SK-MEL-5 (cell line): ENCODE measurements around the gene SH3TC2. TPM values are rescaled to one million over a fixed set of nuclear protein-coding genes. Genes with fewer than 3 reads are reported as not detected.

Source experiments
- DNase-seq: peaks from one replicate; pipeline ENCODE4 v3.0.0-alpha.2; 2016; ENCODE audit warnings: low read depth, low spot score
- in situ Hi-C: cut with HindIII; loops from 2 replicates; pipeline ENCODE4 v1.10.0; 2016; ENCODE audit warnings: low sequenced_read_pairs, high pct_unique_total_duplicates, low pct_unique_long_range_greater_than_20kb
- total RNA-seq: library from RNA; depleted of rRNA; stranded (reverse); fragments of >200 nt; shearing (Covaris generic); gene quantifications from 2 replicates; pipeline ENCODE4 v1.2.3, GENCODE V29; 2014

SH3TC2 gene
- total RNA-seq, 1 experiment from 2014 or later: 21.8 TPM

DNA sequence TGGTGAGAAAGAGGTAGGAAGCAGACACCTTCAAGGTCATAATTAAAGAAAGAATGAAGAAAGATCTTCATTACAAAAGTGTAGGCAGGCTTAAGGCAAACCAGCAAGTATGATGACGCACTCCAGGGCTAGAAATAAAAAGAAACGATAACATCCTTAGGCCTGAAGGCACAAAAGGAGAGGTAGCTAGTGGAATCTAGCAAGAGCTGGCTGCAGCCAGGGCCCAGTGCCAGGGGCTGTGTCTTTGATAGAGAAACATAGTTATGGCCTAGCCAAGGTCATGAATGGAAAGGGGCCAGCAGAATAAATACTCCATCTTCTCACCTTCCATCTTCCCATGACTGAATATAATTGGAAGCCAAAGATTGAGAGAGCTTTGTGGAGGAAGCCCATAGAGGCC is 6.8 kb upstream of the SH3TC2 start:
- in situ Hi-C loops: no loop called here
- DNase-seq: no peak

DNA sequence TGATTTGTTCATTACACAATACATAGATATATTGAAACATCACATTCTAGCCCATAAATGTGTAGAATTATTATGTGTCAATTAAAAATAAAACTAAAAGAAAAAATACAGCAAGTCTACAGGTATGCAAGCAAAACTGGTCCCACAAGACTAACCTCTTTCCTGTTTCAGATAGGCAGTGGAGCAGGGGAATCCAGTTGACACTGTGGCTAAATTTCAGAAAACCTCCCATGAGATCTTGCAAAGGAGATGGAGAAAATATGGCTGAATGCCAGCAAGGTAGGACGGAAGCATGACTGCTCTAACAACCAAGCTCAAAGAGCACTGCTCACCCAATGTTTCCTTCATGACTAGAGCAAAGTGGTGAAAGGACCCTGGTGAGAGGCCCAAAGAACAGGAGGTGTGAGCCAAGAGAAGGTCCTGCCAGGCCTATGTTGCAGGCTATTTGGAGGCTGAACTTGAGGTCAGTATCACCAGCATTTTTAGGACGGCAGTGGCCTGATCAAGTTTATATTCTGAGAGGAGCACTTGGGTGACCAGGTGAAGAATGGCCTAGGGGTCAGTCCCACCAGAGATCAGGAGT is 1.1 kb upstream of the SH3TC2 start:
- in situ Hi-C loops: no loop called here
- no peak for DNase-seq

DNA sequence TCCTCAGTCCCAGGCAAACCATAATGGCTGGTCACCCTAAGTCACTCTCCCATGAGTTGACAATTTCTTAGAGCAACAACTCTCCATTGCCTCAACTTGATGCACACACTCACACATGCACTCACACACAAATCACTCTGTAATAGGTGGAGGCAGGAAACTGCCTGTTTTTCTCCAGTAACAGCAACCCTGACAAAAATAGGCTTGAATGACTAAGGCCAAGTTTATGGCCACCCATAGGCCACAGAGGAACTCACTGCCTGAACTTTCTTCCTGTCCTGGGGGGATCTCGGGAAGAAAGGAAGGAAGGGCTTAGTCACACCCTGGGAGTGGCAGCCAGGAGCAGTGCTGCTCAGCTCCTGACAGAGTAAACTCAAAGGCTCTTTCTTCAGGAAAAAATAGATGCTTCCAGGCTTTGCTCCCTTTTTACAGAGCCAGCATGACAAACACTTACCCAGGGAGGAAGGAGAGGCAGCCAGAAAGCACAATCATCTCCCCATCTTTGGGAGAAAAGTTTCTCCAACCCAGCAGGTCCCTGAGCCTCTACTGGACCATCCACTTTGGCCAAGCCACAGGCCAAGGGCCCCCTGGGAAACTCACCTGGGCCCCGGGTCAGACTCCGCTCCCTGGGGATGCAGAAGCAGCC is 368 bp downstream of the SH3TC2 start:
- peak; percentile 74 for DNase-seq
- in situ Hi-C loops: no loop called here

DNA sequence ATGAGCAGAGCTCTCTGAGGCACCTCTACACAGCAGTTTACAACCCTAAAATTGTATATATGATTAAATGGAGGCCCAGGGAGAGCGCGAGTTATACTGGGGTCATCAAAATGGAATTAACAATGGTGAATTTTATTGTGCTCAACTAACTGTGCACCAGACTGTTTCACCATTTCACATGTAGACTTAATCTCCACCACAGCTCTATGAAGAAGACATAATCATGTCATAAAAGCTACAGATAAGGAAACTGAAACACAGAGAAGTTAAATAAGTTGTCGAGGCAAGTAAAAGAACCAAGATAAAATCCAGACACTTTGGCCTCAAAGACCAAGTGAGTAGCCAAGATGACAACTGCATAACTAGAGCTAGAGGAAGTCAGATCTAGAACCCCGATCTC is 1.5 kb downstream of the SH3TC2 start:
- no peak for DNase-seq
- in situ Hi-C loops: no loop called here

DNA sequence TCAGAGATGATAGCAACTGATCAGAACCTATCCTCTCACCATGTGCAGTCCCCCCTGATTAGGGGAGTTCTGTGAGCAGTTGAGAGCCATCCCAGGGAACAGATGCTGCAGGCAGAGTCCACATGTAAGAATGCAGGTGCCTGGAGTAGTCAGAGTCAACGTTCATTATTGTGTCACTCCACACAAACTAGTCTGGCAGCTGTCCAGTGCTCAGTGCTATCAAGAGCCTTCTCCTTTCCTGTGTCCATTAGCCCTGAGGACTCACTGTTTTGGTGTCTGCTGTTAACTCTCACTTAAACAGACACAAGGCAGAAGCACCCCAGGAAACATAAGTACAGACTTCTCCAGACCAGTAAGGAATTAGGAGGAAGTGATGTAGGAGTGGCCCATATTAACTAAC is 2.5 kb downstream of the SH3TC2 start:
- in situ Hi-C loops: no loop called here
- peak; percentile 9 for DNase-seq

DNA sequence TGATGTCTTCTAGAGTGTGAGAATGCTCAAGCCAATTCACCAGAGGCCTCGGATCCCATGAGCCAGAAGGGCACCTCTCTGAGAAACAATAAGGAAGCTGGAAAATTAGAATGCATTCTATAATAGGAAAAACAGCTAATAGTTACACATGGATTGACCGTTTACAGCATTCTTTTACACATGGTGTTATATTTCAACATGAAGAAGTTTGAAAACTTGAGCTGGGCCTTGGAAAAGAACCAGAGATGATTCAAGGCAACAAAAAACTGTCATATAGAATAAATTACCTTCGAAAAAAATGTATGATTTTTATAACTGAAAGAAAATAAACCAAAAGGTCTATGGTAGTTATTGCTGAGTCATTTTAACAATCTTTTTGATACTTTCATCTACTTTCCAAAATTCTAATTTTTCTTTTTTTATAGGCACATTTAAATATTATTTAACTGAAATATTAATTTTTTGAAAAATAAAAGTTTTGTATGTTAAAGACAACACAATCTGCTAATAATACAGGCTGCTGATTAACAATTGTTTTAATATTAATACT is 6.2 kb downstream of the SH3TC2 start:
- DNase-seq: no peak
- in situ Hi-C loops: no loop called here

DNA sequence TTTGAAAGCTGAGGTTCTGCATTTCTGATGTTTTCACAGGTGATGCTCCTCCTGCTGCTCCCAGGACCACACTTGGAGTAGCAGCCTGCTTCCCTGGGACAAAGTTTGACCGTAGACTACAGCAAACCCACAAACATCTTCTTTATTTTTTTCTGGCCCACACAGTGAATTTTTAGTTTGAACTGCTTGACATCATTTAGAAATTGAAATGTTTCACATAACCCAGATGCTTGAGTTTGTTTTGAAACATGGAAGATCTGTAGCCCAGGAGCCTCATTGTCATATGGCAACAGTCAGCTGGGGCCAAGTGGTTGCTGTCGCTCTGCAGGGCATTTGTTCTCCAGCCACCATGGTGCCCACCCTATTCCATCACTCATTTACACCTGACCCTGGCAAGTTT is 8.4 kb downstream of the SH3TC2 start:
- DNase-seq: no peak
- in situ Hi-C loops: no loop called here

DNA sequence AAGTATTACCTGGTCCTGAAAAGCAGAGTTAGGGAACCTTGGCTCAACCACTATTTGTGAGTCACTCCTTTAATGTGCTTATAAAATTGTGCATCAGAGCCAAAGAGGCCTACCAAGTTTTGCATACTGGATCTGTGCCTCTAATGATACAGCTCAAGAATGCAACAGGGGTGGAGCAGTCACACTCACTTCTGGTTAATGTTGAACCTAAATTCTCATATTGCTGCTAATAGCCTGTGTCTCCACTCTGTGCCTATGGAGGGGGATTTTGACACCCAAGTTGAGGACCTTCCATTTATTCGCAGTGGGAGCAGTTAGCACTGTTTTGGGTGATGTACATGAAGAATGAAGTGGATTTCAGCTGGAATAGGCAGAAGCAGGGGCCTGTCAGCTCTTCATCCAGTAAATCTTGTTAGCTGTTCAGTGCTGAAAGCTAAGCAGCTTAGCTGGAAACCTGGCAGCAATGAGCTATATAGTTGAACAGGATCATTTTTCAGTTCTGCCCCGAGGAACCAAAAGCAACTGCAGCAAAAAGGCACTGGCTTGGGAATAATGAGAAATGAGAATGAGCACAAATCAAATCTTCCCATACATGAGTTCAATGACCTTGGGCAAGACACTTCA is 9.7 kb downstream of the SH3TC2 start:
- in situ Hi-C loops: no loop called here
- DNase-seq: no peak

DNA sequence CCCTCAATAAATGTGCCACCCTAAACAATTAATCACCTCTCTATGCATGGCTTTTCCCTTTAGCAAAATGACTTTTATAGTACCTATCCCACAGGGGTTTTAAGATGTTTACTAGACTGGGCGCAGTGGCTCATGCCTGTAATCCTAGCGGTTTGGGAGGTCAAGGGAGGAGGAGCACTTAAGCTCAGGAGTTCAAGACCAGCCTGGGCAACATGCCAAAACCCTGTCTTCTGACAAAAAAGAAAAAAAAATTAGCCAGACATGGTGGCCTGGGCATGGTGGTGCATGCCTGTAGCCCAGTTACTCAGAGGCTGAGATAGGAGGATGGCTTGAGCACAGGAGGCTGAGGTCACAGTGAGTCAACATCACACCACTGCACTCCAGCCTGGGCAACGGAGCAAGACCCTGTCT is 13.5 kb downstream of the SH3TC2 start:
- in situ Hi-C loops: no loop called here
- DNase-seq: no peak

DNA sequence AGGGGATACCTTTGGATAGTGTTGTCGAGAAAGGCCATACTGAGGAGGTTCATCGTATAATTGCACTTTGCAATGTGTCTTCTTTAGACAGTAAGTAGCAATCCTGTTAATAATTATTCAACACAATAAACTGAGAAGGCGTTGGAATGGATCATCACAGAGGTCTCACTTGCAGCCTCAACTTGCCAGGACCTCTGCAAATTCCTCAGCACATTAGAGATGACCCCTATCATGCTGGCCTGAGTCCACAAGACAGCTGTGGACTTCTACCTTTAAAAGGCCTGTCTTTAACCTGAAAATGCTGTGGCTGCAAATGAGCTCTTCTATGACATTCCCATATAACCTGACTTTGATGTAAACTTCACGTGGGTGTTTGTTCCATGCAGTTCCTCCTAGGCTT is 14.1 kb downstream of the SH3TC2 start:
- DNase-seq: no peak
- in situ Hi-C loops: no loop called here

DNA sequence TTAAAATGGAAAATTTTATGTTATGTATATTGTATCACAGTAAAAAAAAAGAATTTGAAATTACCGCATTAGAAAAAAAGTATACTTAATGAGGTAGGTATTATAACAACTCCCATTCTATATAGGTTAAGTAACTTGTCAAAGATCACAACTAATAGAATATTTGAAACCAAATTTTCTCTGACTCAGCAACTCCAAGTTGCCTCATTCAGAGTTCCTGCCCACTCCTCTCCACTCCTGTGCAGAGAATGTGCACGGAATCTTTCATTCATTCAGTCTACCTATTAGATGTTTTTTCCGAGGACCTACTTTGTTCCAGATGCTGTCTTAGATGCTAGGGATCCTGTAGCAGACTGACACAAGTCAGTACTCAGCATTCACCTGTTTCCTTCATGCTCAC is 15.4 kb downstream of the SH3TC2 start:
- in situ Hi-C loops: no loop called here
- no peak for DNase-seq

DNA sequence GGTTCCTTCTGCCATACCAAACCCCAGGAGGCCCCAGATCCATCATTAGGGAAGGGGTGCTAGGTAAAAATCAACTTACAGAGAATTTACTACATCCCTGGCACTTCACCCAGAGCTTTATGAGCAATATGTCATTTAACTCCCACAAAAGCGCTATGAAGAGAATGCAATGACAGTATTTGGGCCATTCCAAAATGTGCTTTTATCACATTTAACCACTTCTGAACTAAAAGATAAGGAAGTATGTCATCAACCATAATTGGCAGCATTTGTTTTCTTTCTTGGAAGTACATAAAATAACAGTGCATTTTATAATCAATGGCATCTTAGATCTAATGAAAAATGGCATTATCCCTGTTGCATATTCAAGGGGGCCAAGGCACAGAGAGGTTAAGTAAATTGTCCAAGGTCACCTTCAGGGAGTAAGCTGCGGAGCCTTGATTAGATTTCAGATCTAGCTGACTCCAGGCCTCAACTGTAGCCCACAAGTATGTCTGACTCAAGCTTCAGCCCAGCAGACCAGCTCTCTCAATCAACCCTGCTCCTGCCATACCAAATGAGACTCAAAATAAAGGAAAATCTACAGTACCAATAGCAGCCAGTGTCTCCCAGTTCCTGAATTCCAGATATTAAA is 16.5 kb downstream of the SH3TC2 start:
- in situ Hi-C loops: no loop called here
- DNase-seq: no peak

DNA sequence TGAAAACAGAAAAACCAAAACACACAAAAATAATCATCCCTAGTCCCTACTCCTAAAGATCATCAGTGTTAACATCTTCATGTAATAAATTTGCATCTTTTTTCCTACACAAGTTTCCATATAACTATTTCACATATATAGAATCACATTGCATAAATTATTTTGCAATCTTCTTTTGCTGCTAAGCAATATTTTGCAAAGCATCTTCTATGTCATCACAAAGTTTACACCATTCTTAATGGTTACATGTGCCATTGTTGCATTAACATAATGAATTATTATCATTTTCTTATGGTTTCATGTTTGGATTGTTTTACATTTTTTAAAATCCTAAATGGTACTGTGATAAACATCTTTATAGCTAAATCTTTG is 17.8 kb downstream of the SH3TC2 start:
- in situ Hi-C loops: no loop called here
- no peak for DNase-seq

DNA sequence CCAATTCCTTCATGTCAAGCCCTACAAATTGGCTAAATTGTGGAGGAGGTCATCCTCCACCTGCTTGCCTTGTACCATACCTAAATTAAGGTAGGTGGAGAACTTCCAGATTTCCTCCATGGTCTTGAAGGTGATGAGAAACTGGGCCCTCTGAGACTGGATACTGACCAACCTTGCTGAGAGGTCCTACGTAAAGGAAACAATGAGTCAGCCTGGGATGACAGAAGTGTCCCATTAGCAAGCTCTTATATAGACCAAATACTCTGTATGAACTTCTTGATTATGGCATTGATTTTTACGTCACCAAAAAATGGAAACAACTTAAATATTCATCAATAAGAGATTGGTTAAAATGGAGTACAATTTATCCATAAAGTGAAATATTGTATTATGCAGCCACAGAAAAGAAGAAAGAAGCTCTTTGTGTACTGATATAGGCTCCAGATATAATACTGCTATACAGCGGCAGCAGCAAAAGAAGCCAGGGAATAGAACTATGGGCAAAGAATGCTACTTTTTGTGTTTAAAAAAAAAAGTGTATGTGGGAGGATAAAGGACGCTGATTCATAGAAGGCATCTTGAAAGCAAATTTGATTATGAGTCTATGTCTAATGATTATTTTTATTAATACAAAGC is 18.3 kb downstream of the SH3TC2 start:
- DNase-seq: peak; percentile 68
- in situ Hi-C loops: no loop called here

DNA sequence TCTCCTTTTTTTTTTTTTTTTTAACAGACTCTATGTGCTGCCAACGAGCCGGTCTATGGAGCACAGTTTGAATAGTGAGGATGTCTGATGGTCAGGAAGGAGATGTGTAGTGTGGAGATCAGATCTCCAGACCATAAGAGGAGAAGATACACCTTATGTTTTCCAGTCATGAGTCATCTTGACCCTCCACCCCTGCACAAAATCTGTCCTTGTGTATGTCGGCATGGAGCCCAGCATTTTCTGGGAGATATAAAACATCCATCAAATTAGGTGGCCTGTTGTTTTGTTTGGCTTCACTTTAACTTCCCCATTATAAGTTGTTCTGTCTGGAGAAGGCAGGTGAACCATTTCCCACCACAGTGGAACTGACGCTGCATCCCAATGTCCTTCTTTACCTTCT is 19.2 kb downstream of the SH3TC2 start:
- in situ Hi-C loops: no loop called here
- DNase-seq: no peak

DNA sequence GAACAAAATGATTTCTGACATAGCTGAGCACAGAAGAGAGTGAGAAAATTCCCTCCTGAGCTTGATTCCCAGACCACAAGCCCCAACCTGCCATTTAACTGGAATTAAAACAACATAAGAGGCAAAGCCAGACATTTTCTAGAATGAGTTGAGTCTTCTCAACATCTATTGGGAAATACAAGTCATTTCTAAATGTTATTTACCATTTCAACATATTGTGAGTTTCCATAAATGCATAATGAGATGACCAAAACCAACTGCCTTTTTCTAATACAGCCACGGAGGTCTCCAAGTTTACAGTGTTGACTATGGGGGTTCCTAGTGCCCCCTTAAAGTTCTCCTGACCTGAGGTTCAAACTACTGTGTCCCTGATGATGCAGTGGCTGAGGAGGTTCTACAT is 20.0 kb downstream of the SH3TC2 start:
- in situ Hi-C loops: no loop called here

DNA sequence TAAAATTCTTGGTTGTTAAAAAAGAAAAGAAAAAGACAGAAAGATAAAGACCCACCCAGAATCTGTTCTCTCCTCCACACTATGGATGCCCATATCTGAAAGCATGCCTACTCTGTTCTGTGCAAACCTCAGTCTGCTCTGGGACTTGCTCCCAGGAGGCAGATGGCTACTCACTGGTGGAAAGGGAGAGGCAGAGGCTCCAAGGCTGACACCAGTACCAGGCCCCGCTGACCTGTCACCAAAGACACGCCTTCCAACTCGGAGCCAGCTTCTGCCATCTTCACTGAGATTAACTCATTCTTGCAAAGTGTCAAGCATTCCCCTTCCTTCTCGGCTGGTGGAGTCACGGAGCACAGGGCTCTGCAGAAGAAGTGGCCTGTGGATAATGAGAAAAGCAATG is 21.6 kb downstream of the SH3TC2 start:
- DNase-seq: no peak
- in situ Hi-C loops: no loop called here

More for the DNA sequence above, 20.0 kb downstream of the SH3TC2 start:
- DNase-seq: no peak

DNA sequence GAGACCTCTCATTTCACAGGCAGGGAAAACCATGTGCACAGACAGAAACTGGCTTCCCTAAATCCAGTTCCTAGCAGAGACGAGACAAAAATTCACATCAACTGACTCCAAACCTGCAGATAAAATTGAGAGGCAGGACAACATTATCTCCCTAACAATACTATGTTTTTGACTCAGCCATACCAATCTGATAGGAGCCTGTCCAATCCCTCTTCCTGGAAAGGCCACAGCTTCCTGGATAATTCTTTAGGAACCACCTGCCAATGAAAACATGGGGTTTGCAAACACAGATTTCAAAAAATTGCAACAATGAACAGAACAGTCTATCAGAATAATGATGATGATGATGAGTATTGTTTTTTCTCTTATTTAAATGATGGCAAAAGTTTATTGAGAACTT is 22.4 kb downstream of the SH3TC2 start:
- in situ Hi-C loops: no loop called here

More for the DNA sequence above, 22.4 kb downstream of the SH3TC2 start:
- no peak for DNase-seq
